Measurements from ENCODE around the gene DNAAF1.
"Not testable (repeated sequence)": the region's sequence is repeated elsewhere in the genome, so short reads cannot be mapped to it uniquely, and the experiment has no call there.

Gene DNAAF1

GRCh38 chr16:84184775-84185174 is 39.7 kb downstream of the DNAAF1 start:
- DNase-seq (ENCODE audit: low spot score), result no peak

- peak; percentile 93 for DNase-seq (ENCODE audit: low spot score)
Measured at GRCh38 chr16:84186685-84187437, 41.8 kb downstream of the DNAAF1 start, which contains the start of gene TAF1C. Gene TAF1C, minus strand, starts transcription at chr16:84187057. Its CDS starts 2,069 bp downstream, at chr16:84184988.

- no peak for DNase-seq (ENCODE audit: low spot score)
Measured at GRCh38 chr16:84190731-84191388, 45.8 kb downstream of the DNAAF1 start, which contains the start of gene ADAD2. Gene ADAD2, plus strand, starts transcription at chr16:84191157. Its CDS starts 74 bp downstream, at chr16:84191231.

GRCh38 chr16:84191466-84191865 is 46.4 kb downstream of the DNAAF1 start:
- no peak for DNase-seq (ENCODE audit: low spot score)

GRCh38 chr16:84193480-84193879 is 48.4 kb downstream of the DNAAF1 start:
- no peak for DNase-seq (ENCODE audit: low spot score)

- DNase-seq (ENCODE audit: low spot score), result no peak
Measured at GRCh38 chr16:84194018-84194417, 48.9 kb downstream of the DNAAF1 start.

- DNase-seq (ENCODE audit: low spot score), result no peak
Measured at GRCh38 chr16:84194470-84195200, 49.5 kb downstream of the DNAAF1 start.

- DNase-seq (ENCODE audit: low spot score), result no peak
Measured at GRCh38 chr16:84195201-84196093, 50.3 kb downstream of the DNAAF1 start.

- DNase-seq (ENCODE audit: low spot score), result no peak
Measured at GRCh38 chr16:84196101-84196500, 51.0 kb downstream of the DNAAF1 start.

- no peak for DNase-seq (ENCODE audit: low spot score)
Measured at GRCh38 chr16:84196727-84197394, 51.8 kb downstream of the DNAAF1 start.

GRCh38 chr16:84197466-84198128 is 52.5 kb downstream of the DNAAF1 start:
- no peak for DNase-seq (ENCODE audit: low spot score)

GRCh38 chr16:84198401-84198800 is 53.3 kb downstream of the DNAAF1 start:
- no peak for DNase-seq (ENCODE audit: low spot score)

- no peak for DNase-seq (ENCODE audit: low spot score)
Measured at GRCh38 chr16:84199097-84199496, 54.0 kb downstream of the DNAAF1 start.

- peak; percentile 77 for DNase-seq (ENCODE audit: low spot score)
Measured at GRCh38 chr16:84199861-84200260, 54.8 kb downstream of the DNAAF1 start.

GRCh38 chr16:84204551-84204950 is 59.4 kb downstream of the DNAAF1 start:
- not testable (repeated sequence) for DNase-seq (ENCODE audit: low spot score)

GRCh38 chr16:84205123-84205522 is 60.0 kb downstream of the DNAAF1 start:
- not testable (repeated sequence) for DNase-seq (ENCODE audit: low spot score)

- no peak for DNase-seq (ENCODE audit: low spot score)
Measured at GRCh38 chr16:84205976-84206691, 61.0 kb downstream of the DNAAF1 start.

GRCh38 chr16:84207251-84207650 is 62.1 kb downstream of the DNAAF1 start:
- DNase-seq (ENCODE audit: low spot score), result no peak

GRCh38 chr16:84207879-84208278 is 62.8 kb downstream of the DNAAF1 start:
- DNase-seq (ENCODE audit: low spot score), result no peak

- DNase-seq (ENCODE audit: low spot score), result no peak
Measured at GRCh38 chr16:84209989-84210388, 64.9 kb downstream of the DNAAF1 start.
